Ovary (tissue), 9 donors: ENCODE results near the gene CCR4. TPM values are rescaled to one million over a fixed set of nuclear protein-coding genes. Genes with fewer than 3 reads are reported as not detected.

ENCODE experiments used
- DNase-seq, 5 donors: peaks; one replicate each; pipeline ENCODE4 v3.0.0-alpha.2; 2019 to 2020
- H3K27ac ChIP-seq, 2 donors: fragments of 200-600 bp; one replicate each; pipeline versions ENCODE4 v1.5.1 to v1.8.0; 2019 to 2022
- H3K27me3 ChIP-seq: fragments of 200-600 bp; one replicate; pipeline ENCODE4 v1.8.0; 2022
- H3K36me3 ChIP-seq: fragments of 200-600 bp; sonication (generic); one replicate; pipeline ENCODE4 v1.5.1; 2019
- H3K4me1 ChIP-seq: one replicate; pipeline ENCODE4 v1.8.1; 2013; ENCODE audit warnings: mild to moderate bottlenecking, moderate library complexity; ENCODE audit not compliant: insufficient read depth
- H3K4me3 ChIP-seq: fragments of 200-600 bp; sonication (generic); one replicate; pipeline ENCODE4 v1.5.1; 2017
- H3K9me3 ChIP-seq, 2 donors: fragments of 200-600 bp in 1 of 2; sonication (generic) in 1 of 2; one replicate each; pipeline versions ENCODE4 v1.5.1 to v1.8.1; 2013 to 2019; ENCODE audit warnings: mild to moderate bottlenecking in 1 of 2, moderate library complexity in 1 of 2
- CTCF ChIP-seq, 3 donors: fragments of 450-650 bp in 2 of 3; fragments of 200-600 bp in 1 of 3; IDR thresholded peaks; one replicate each; pipeline versions ENCODE4 v1.5.1 to v1.8.0; 2016 to 2022; ENCODE audit warnings: antibody characterized with exemption in 3 of 3, mild to moderate bottlenecking in 1 of 3
- EP300 ChIP-seq: sonication (generic); formaldehyde crosslinking; IDR thresholded peaks from one replicate; pipeline ENCODE4 v1.6.1; 2017; ENCODE audit warnings: antibody characterized with exemption
- POLR2A ChIP-seq: fragments of 450-650 bp; IDR thresholded peaks from one replicate; pipeline ENCODE4 v1.6.1; 2017; ENCODE audit warnings: antibody characterized with exemption, mild to moderate bottlenecking, moderate library complexity
- WGBS, 3 donors: extraction: QIAGEN DNeasy Blood & Tissue Kit in 1 of 3; methylation state at CpG; one replicate each; pipeline versions ENCODE4 v1.1.5 to v1.1.7; 2013 to 2017; 5-methylcytosine and 5-hydroxymethylcytosine counted together
- intact Hi-C, 4 donors: fragments of 100-400 bp; cut with DNase I; formaldehyde crosslinking; loops; one replicate each; pipeline versions ENCODE4 v1.11.0 to v1.15.1; 2022 to 2023
- polyA plus RNA-seq, 2 donors: library from polyadenylated mRNA; stranded (reverse); fragments of 200-250 nt in 1 of 2; fragments of 350-450 nt in 1 of 2; fragmentation: Illumina TruSeq in 1 of 2; extraction: RNeasy Lipid Tissue Mini Kit (QIAGEN cat#74804) in 1 of 2; gene quantifications; one replicate each; pipeline ENCODE4 v1.2.3, GENCODE V29; 2013 to 2014
- total RNA-seq, 7 donors: library from RNA; depleted of rRNA in 2 of 7; stranded (reverse); fragments of >200 nt in 2 of 7; fragmentation: NEBNext Ultra II Directional in 3 of 7; extraction: Animal tissue kit (Norgen Biotek cat#: 25700) in 3 of 7; gene quantifications; one replicate each; pipeline versions ENCODE4 v1.1.0 to v1.2.4, GENCODE V29; 2016 to 2023
- donor health status: DM: no; HTN: no; CAD: no; lungs with moderate emphysema.
- donor health status: DM: no; HTN: no; CAD: no.
- donor health status: Bipolar disorder and iron deficiency.
- donor health status: DM: yes; HTN: yes; CAD: no.
- donor health status: DM: no; HTN: no; CAD: no.
- donor health status: DM: yes; HTN: yes; CAD: no.

Gene CCR4
- total and polyA plus RNA-seq, 9 donors = 0.02 to 0.45 (median 0.16) TPM; not detected in 3

- no peaks in the 10 kb centered on the region for H3K27me3 ChIP-seq
- TF ChIP-seq EP300 (no peak), CTCF (IDR thresholded peaks at IDR 0.05) (no peak), POLR2A (no peak)
- H3K27ac ChIP-seq = no peak overlapping the region
- H3K4me3 ChIP-seq = no peak overlapping the region
- intact Hi-C loops = no loop called here
- 92 to 95% (median 94%) methylated on average over 10 of the region's 10 CpGs for WGBS, 3 donors
- DNase-seq = no peak
- H3K36me3 ChIP-seq = no peaks in the 10 kb centered on the region
- H3K4me1 ChIP-seq = peaks cover 3% of the 10 kb centered on the region
- H3K9me3 ChIP-seq = no peaks in the 10 kb centered on the region
These were observed 2.6 kb upstream of the CCR4 start for GRCh38 chr3:32948625-32949445.

DNA sequence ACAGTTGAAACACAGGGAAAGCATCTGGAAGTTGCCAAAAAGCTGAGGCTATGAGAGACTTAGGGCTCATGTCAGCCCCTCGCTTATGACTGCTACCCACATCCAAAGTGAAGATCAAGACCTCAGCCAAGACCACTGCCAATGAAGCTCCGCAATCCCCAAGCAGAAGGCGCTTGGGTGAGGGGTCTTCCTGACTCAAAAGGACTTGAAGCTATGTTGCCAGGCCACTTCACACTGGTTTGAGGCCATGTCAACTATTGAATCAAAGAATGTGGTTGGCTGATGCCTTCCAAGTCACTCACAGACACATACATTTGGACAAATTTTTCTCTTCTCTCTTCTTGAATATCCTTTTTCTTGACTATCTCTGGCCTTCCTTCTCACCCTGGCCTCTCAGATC is 928 bp upstream of the CCR4 start:
- intact Hi-C loops = loop anchor here in 1 of 4 donors (10.0 kb wide), 1 partner anchor 424 kb away; no protein-coding TSS in a partner anchor
- H3K4me1 ChIP-seq = peaks cover 3% of the 10 kb centered on the region
- 88 to 100% (median 97%) methylated on average over 3 of the region's 3 CpGs for WGBS, 3 donors
- TF ChIP-seq EP300 (no peak), CTCF (IDR thresholded peaks at IDR 0.05) (no peak), POLR2A (no peak)
- H3K9me3 ChIP-seq = no peaks in the 10 kb centered on the region
- H3K27ac ChIP-seq = no peak overlapping the region
- no peak for DNase-seq
- H3K36me3 ChIP-seq = no peaks in the 10 kb centered on the region
- H3K27me3 ChIP-seq = no peaks in the 10 kb centered on the region
- no peak overlapping the region for H3K4me3 ChIP-seq

- TF ChIP-seq POLR2A = no peak
- no peak for TF ChIP-seq EP300
- TF ChIP-seq CTCF (IDR thresholded peaks at IDR 0.05) = no peak
- intact Hi-C loops = loop anchor here in 1 of 4 donors (10.0 kb wide), 1 partner anchor 422 kb away; no protein-coding TSS in a partner anchor
- no peak for DNase-seq
- Histone ChIP-seq H3K4me1 (peaks cover 9% of the 10 kb centered on the region), H3K9me3 (no peaks in the 10 kb centered on the region), H3K36me3 (no peaks in the 10 kb centered on the region), H3K27me3 (no peaks in the 10 kb centered on the region), H3K27ac (no peak overlapping the region), H3K4me3 (no peak overlapping the region)
- WGBS, 3 donors = 90 to 94% (median 92%) methylated on average over 11 of the region's 11 CpGs
These were observed 1.1 kb downstream of the CCR4 start for GRCh38 chr3:32952369-32953077.

- Histone ChIP-seq H3K27ac (no peak overlapping the region), H3K4me3 (no peak overlapping the region), H3K36me3 (no peaks in the 10 kb centered on the region), H3K27me3 (no peaks in the 10 kb centered on the region), H3K4me1 (peaks cover 9% of the 10 kb centered on the region), H3K9me3 (no peaks in the 10 kb centered on the region)
- TF ChIP-seq EP300 (no peak), CTCF (IDR thresholded peaks at IDR 0.05) (no peak), POLR2A (no peak)
- intact Hi-C loops = loop anchor here in 1 of 4 donors (10.0 kb wide), 1 partner anchor 420 kb away; no protein-coding TSS in a partner anchor
- no peak for DNase-seq
- 79 to 92% (median 88%) methylated on average over 1 of the region's 1 CpG for WGBS, 3 donors
These were observed 3.1 kb downstream of the CCR4 start for GRCh38 chr3:32954506-32954905.
